Skeletal muscle satellite cell (primary cell): ENCODE measurements around the gene PRG3. TPM values are rescaled to one million over a fixed set of nuclear protein-coding genes. Genes with fewer than 3 reads are reported as not detected.
A peak's percentile ranks its signal among the peaks of the same experiment; 100 is the strongest.

ENCODE experiments used
- H3K27me3 ChIP-seq: 2 replicates; pipeline ENCODE4 v1.7.0; 2013; ENCODE audit warnings: low read length; ENCODE audit not compliant: control insufficient read depth, insufficient read depth
- H3K36me3 ChIP-seq: 2 replicates; pipeline ENCODE4 v1.7.0; 2013; ENCODE audit warnings: mild to moderate bottlenecking, control low read depth, low read length; ENCODE audit not compliant: insufficient read depth
- H3K4me1 ChIP-seq: 2 replicates; pipeline ENCODE4 v1.7.0; 2013; ENCODE audit warnings: low read length; ENCODE audit not compliant: control insufficient read depth, insufficient read depth
- H3K4me2 ChIP-seq: 2 replicates; pipeline ENCODE4 v1.7.0; 2013; ENCODE audit warnings: mild to moderate bottlenecking, low read length
- H3K4me3 ChIP-seq: 2 replicates; pipeline ENCODE4 v1.7.0; 2013; ENCODE audit warnings: low read length
- H3K9ac ChIP-seq: 2 replicates; pipeline ENCODE4 v1.7.0; 2013; ENCODE audit warnings: mild to moderate bottlenecking, low read depth, low read length, moderate library complexity
- H3K9me3 ChIP-seq: replicated peaks from 2 replicates; pipeline ENCODE4 v1.7.0; 2013; ENCODE audit warnings: mild to moderate bottlenecking, control low read depth, low read length
- total RNA-seq: library from RNA; depleted of rRNA; stranded (reverse); fragments of >200 nt; gene quantifications from 2 replicates; pipeline ENCODE4 v1.2.3, GENCODE V29; 2012; rRNA removed

Gene PRG3
- not detected in 2 replicates for total RNA-seq

GRCh38 chr11:57380975-57381374 is at the start of gene PRG3:
Gene PRG3 (minus strand): TSS chr11:57381150. CDS start chr11:57380708, 442 bp downstream.
- Histone ChIP-seq H3K27me3 (peaks cover 40% of the 10 kb centered on the region), H3K36me3 (no peaks in the 10 kb centered on the region), H3K9me3 (no peaks in the 10 kb centered on the region), H3K4me3 (no peak within 1 kb of the TSS), H3K4me1 (no peaks in the 10 kb centered on the region), H3K4me2 (no peak within 1 kb of the TSS), H3K9ac (no peak within 1 kb of the TSS)

GRCh38 chr11:57429946-57430345 is 49.0 kb upstream of the PRG3 start:
- H3K9ac ChIP-seq = no peak overlapping the region
- no peaks in the 10 kb centered on the region for H3K9me3 ChIP-seq
- peaks cover 4% of the 10 kb centered on the region for H3K36me3 ChIP-seq
- peaks cover 51% of the 10 kb centered on the region for H3K4me1 ChIP-seq
- no peaks in the 10 kb centered on the region for H3K27me3 ChIP-seq
- H3K4me3 ChIP-seq = no peak overlapping the region
- H3K4me2 ChIP-seq = no peak overlapping the region

- Histone ChIP-seq H3K36me3 (peaks cover 8% of the 10 kb centered on the region), H3K27me3 (no peaks in the 10 kb centered on the region), H3K9me3 (no peaks in the 10 kb centered on the region), H3K4me2 (no peak overlapping the region), H3K4me3 (no peak overlapping the region), H3K9ac (no peak overlapping the region), H3K4me1 (peaks cover 52% of the 10 kb centered on the region)
Measured at GRCh38 chr11:57428643-57429042, 47.7 kb upstream of the PRG3 start.

GRCh38 chr11:57427727-57428082 is 46.8 kb upstream of the PRG3 start:
- Histone ChIP-seq H3K4me2 (peak overlapping the region; percentile 70), H3K9ac (peak overlapping the region; percentile 72), H3K27me3 (no peaks in the 10 kb centered on the region), H3K36me3 (peaks cover 10% of the 10 kb centered on the region), H3K4me3 (no peak overlapping the region), H3K4me1 (peaks cover 50% of the 10 kb centered on the region), H3K9me3 (no peaks in the 10 kb centered on the region)

- Histone ChIP-seq H3K9ac (peak within 1 kb of the TSS; percentile 72), H3K36me3 (peaks cover 10% of the 10 kb centered on the region), H3K4me2 (peak within 1 kb of the TSS; percentile 70), H3K4me3 (peak within 1 kb of the TSS; percentile 73), H3K27me3 (no peaks in the 10 kb centered on the region), H3K4me1 (peaks cover 44% of the 10 kb centered on the region), H3K9me3 (no peaks in the 10 kb centered on the region)
Measured at GRCh38 chr11:57426929-57427726, 46.2 kb upstream of the PRG3 start, which contains the start of gene SLC43A3. Gene SLC43A3 (minus strand): TSS chr11:57427121. CDS start chr11:57426172, 949 bp downstream.

- Histone ChIP-seq H3K4me2 (peak overlapping the region; percentile 70), H3K9ac (peak overlapping the region; percentile 72), H3K4me1 (peaks cover 44% of the 10 kb centered on the region), H3K36me3 (peaks cover 10% of the 10 kb centered on the region), H3K4me3 (peak overlapping the region; percentile 73), H3K27me3 (no peaks in the 10 kb centered on the region), H3K9me3 (no peaks in the 10 kb centered on the region)
Measured at GRCh38 chr11:57426439-57426928, 45.5 kb upstream of the PRG3 start.

- peak overlapping the region; percentile 72 for H3K9ac ChIP-seq
- peak overlapping the region; percentile 73 for H3K4me3 ChIP-seq
- H3K4me1 ChIP-seq = peaks cover 44% of the 10 kb centered on the region
- H3K36me3 ChIP-seq = peaks cover 11% of the 10 kb centered on the region
- no peaks in the 10 kb centered on the region for H3K9me3 ChIP-seq
- H3K27me3 ChIP-seq = no peaks in the 10 kb centered on the region
- peak overlapping the region; percentile 70 for H3K4me2 ChIP-seq
Measured at GRCh38 chr11:57425565-57426438, 44.9 kb upstream of the PRG3 start.

GRCh38 chr11:57424792-57425564 is 44.0 kb upstream of the PRG3 start:
- Histone ChIP-seq H3K9ac (peak overlapping the region; percentile 72), H3K4me2 (peak overlapping the region; percentile 70), H3K4me3 (peak overlapping the region; percentile 73), H3K9me3 (no peaks in the 10 kb centered on the region), H3K4me1 (peaks cover 44% of the 10 kb centered on the region), H3K36me3 (peaks cover 19% of the 10 kb centered on the region), H3K27me3 (no peaks in the 10 kb centered on the region)

- H3K4me2 ChIP-seq = peak overlapping the region; percentile 70
- H3K9ac ChIP-seq = peak overlapping the region; percentile 29
- H3K27me3 ChIP-seq = no peaks in the 10 kb centered on the region
- peaks cover 44% of the 10 kb centered on the region for H3K4me1 ChIP-seq
- no peaks in the 10 kb centered on the region for H3K9me3 ChIP-seq
- H3K4me3 ChIP-seq = no peak overlapping the region
- H3K36me3 ChIP-seq = peaks cover 23% of the 10 kb centered on the region
Measured at GRCh38 chr11:57424137-57424791, 43.3 kb upstream of the PRG3 start.

- H3K4me1 ChIP-seq = peaks cover 38% of the 10 kb centered on the region
- no peak overlapping the region for H3K4me2 ChIP-seq
- no peaks in the 10 kb centered on the region for H3K27me3 ChIP-seq
- H3K36me3 ChIP-seq = peaks cover 34% of the 10 kb centered on the region
- no peak overlapping the region for H3K9ac ChIP-seq
- no peaks in the 10 kb centered on the region for H3K9me3 ChIP-seq
- no peak overlapping the region for H3K4me3 ChIP-seq
Measured at GRCh38 chr11:57422669-57423068, 41.7 kb upstream of the PRG3 start.
